GM12891 (cell line): Measurements from ENCODE around the gene PGS1.

Source experiments
- DNase-seq: peaks from one replicate; pipeline ENCODE4 v3.0.0; 2011; ENCODE audit warnings: low spot score; ENCODE audit not compliant: insufficient read length
- FAIRE-seq: peaks from 2 replicates; lab custom pipeline; 2011; peaks lifted over from hg19 to GRCh38; lab: Jason Lieb, UNC
- PAX5 ChIP-seq: IDR thresholded peaks from 2 replicates; pipeline ENCODE4 v1.6.1; 2011; ENCODE audit warnings: low read length, moderate library complexity, mild to moderate bottlenecking; ENCODE audit not compliant: insufficient read depth, severe bottlenecking
- POLR2A ChIP-seq: IDR thresholded peaks from 2 replicates; pipeline ENCODE4 v1.6.1; 2011; ENCODE audit warnings: low read depth, low read length, control low read depth
- POLR2AphosphoS5 ChIP-seq: IDR thresholded peaks from 2 replicates; pipeline ENCODE4 v1.6.1; 2011; ENCODE audit warnings: low read depth, low read length, control low read depth
- POU2F2 ChIP-seq: IDR thresholded peaks from 2 replicates; pipeline ENCODE4 v1.6.1; 2011; ENCODE audit warnings: low read depth, mild to moderate bottlenecking, control low read depth, low read length, moderate library complexity
- SPI1 ChIP-seq: IDR thresholded peaks from 2 replicates; pipeline ENCODE4 v1.6.1; 2011; ENCODE audit warnings: low read depth, low read length, control low read depth
- TAF1 ChIP-seq: IDR thresholded peaks from 2 replicates; pipeline ENCODE4 v1.6.1; 2011; ENCODE audit warnings: low read depth, low read length, control low read depth

PGS1 gene

GRCh38 chr17:78345791-78346494, 32.5 kb upstream of the PGS1 start:
- no peak for DNase-seq
- TF ChIP-seq TAF1 (no peak), POU2F2 (no peak), POLR2AphosphoS5 (no peak), SPI1 (no peak), PAX5 (no peak), POLR2A (no peak)
- FAIRE-seq: no peak

GRCh38 chr17:78346605-78347250, 31.7 kb upstream of the PGS1 start:
- DNase-seq (no peak), FAIRE-seq (no peak)
- TF ChIP-seq TAF1: no peak
- TF ChIP-seq SPI1: no peak
- no peak for TF ChIP-seq POLR2AphosphoS5
- no peak for TF ChIP-seq POU2F2
- TF ChIP-seq POLR2A: no peak
- no peak for TF ChIP-seq PAX5

GRCh38 chr17:78347453-78347852, 31.0 kb upstream of the PGS1 start:
- FAIRE-seq (no peak), DNase-seq (no peak)
- no peak for TF ChIP-seq POU2F2
- no peak for TF ChIP-seq TAF1
- TF ChIP-seq POLR2AphosphoS5: no peak
- TF ChIP-seq SPI1: no peak
- no peak for TF ChIP-seq PAX5
- no peak for TF ChIP-seq POLR2A

GRCh38 chr17:78348055-78348770, 30.2 kb upstream of the PGS1 start:
- FAIRE-seq (peak; percentile 9), DNase-seq (no peak)
- no peak for TF ChIP-seq POLR2A
- no peak for TF ChIP-seq POU2F2
- no peak for TF ChIP-seq PAX5
- no peak for TF ChIP-seq POLR2AphosphoS5
- TF ChIP-seq TAF1: no peak
- no peak for TF ChIP-seq SPI1

GRCh38 chr17:78349891-78350642, 28.4 kb upstream of the PGS1 start:
- FAIRE-seq (no peak), DNase-seq (no peak)
- no peak for TF ChIP-seq PAX5
- TF ChIP-seq TAF1: no peak
- TF ChIP-seq POLR2A: no peak
- TF ChIP-seq SPI1: no peak
- no peak for TF ChIP-seq POLR2AphosphoS5
- no peak for TF ChIP-seq POU2F2

- no peak for DNase-seq
- TF ChIP-seq TAF1 (no peak), POLR2A (no peak), PAX5 (no peak), SPI1 (no peak)
- FAIRE-seq: no peak
These were observed 26.9 kb upstream of the PGS1 start for GRCh38 chr17:78351449-78352006.

GRCh38 chr17:78353834-78354233, 24.6 kb upstream of the PGS1 start:
- FAIRE-seq (no peak), DNase-seq (no peak)
- no peak for TF ChIP-seq TAF1
- TF ChIP-seq POLR2AphosphoS5: no peak
- no peak for TF ChIP-seq SPI1
- no peak for TF ChIP-seq PAX5
- no peak for TF ChIP-seq POLR2A
- no peak for TF ChIP-seq POU2F2

- no peak for TF ChIP-seq TAF1
- TF ChIP-seq PAX5: no peak
- DNase-seq (no peak), FAIRE-seq (no peak)
These were observed 23.3 kb upstream of the PGS1 start for GRCh38 chr17:78355045-78355641.

- DNase-seq (no peak), FAIRE-seq (peak; percentile 35)
- TF ChIP-seq POLR2AphosphoS5 (no peak), POU2F2 (0 out of 2 replicates have a peak, but pooled peaks have one; percentile 7), PAX5 (no peak), SPI1 (no peak)
These were observed 22.7 kb upstream of the PGS1 start for GRCh38 chr17:78355701-78356100.
